A673 (cell line): ENCODE measurements around the gene FARP1.

Source experiments
- CTCF ChIP-seq: fragments of 300-800, 200-600 bp; sonication (generic); conservative IDR thresholded peaks from 2 replicates; pipeline ENCODE4 v1.5.1; 2017; ENCODE audit warnings: low read depth, mild to moderate bottlenecking, antibody characterized with exemption, low read length, moderate library complexity, mixed read lengths
- EZH2 ChIP-seq: fragments of 200-600 bp; sonication (generic); IDR thresholded peaks from 2 replicates; pipeline ENCODE4 v1.6.1; 2017; ENCODE audit warnings: borderline replicate concordance, low read depth, mild to moderate bottlenecking, mixed read lengths, antibody characterized with exemption, low read length; ENCODE audit not compliant: poor library complexity, severe bottlenecking

- no peak for TF ChIP-seq CTCF
- no peak for TF ChIP-seq EZH2
Observed at GRCh38 chr13:98492335-98493041, 349.6 kb downstream of the FARP1 start.
